RPMI7951 (cell line): ENCODE data around the gene ZNF785. TPM values are rescaled to one million over a fixed set of nuclear protein-coding genes. Genes with fewer than 3 reads are reported as not detected.
"Not testable (repeated sequence)": the region's sequence is repeated elsewhere in the genome, so short reads cannot be mapped to it uniquely, and the experiment has no call there.

Experiments
- DNase-seq: peaks from one replicate; pipeline ENCODE4 v3.0.0-alpha.2; 2012; ENCODE audit warnings: low read depth
- total RNA-seq: library from RNA; depleted of rRNA; stranded (reverse); fragments of >200 nt; shearing (Covaris generic); gene quantifications from 2 replicates; pipeline ENCODE4 v1.2.3, GENCODE V29; 2014

Gene ZNF785
- total RNA-seq, 1 experiment from 2014 or later, result 2.8 TPM

DNA sequence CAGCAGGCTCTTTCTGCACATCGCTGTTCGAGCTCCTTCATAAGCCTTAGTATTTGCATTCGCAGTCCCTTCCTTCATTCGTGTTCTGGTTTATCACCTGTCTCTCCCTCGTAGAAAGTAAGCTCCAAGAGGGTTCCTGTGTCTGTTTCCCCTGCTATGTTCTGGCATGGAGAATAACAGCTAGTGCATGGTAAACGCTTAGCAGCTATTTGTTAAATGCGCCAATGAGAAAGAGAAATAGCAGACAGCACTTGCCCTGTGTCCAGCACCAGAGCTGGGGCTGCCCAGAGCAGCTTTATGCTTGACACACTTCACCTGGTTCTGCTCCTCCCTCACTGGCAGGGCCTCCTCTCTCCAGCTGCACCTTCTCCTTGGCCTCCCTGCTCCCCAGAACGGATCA, 19.5 kb downstream of the ZNF785 start:
- DNase-seq, result no peak

DNA sequence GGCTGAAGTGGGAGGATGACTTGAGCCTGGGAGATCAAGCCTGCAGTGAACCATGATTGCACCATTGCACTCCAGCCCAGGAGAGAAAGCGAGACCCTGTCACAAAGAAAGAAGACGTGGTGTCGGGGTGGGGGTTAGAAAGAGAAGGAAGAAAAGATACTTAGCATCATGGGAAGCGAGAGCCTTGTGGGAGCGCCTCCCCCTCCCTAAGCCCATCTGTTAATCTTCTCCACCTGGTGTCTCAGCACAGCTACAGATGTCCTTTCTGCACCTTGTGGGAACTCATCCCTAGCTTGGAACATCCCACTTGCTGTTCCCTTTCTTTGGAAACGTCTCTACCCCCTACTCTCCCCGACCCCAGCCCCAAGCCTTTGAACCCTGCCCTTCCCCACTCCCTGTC, 20.0 kb downstream of the ZNF785 start:
- DNase-seq, result no peak

DNA sequence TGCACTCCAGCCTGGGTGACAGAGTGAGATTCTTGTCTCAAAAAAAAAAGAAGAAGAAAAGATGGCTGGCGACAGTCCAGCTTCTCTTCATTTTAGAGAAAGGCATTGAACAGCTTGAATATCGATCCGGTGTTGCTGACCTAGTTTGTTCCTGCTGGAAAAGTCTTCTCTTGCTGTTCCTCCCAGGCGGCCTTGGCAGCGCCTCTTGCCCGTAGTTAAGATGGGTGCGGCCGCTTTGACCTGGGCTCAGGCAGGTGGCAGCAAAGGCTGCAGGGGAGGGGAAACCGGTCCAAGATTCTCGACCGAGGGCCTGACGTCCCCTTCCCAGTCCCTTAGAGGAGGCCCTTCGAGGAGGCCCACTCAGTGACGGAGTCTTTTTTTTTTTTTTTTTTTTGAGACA, 23.5 kb downstream of the ZNF785 start:
- DNase-seq, result no peak

DNA sequence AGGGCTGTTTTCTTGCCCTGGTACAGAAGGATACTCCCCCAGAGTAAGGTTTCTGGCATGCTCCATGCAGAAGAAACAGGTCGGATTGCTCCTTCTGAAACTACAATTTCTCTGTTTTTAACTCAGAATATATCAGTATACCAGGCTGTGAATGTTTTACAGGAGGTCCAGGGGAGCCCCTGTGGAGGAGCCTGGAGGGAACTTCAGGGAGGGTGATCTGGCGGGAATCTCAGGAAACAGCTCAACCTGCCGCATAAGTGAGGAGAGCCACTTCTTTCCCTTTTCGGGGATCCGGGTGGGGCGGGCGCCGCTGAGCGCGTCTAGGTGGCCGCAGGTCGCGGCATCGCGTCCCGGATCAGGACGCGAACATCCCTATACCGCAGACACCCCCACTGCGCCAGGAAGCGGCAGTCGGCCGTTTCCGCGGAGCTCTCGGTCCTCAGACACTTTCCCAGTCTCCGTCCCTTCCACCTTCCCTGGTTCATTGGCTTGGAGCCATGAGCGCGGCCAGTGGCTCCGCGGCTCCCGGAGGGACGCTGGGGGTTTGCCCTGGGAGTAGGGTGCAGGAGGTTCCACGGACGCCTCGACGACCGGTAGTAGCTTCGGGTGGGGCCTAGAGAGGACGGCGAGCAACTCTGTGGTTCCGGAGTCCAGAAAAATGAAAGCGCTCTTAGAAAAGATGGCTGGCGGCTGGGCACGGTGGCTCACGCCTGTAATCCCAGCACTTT, 24.2 kb downstream of the ZNF785 start:
- no peak for DNase-seq

DNA sequence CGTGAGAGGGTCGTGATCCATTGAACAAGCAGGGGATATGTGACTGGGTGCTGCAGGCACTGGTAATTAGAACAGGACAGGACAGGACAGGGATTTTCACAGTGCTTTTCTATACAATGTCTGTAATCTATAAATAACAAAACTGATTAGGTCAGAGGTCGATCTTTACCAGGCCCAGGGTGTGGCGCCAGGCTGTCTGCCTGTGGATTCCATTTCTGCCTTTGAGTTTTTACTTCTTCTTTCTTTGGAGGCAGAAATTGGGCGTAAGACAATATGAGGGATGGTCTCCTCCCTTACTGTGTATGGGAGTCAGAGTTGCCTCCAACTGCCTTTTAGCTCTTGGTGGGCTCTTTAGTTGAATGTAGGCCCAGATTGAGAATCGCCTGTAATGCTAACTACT, 25.8 kb downstream of the ZNF785 start:
- no peak for DNase-seq

DNA sequence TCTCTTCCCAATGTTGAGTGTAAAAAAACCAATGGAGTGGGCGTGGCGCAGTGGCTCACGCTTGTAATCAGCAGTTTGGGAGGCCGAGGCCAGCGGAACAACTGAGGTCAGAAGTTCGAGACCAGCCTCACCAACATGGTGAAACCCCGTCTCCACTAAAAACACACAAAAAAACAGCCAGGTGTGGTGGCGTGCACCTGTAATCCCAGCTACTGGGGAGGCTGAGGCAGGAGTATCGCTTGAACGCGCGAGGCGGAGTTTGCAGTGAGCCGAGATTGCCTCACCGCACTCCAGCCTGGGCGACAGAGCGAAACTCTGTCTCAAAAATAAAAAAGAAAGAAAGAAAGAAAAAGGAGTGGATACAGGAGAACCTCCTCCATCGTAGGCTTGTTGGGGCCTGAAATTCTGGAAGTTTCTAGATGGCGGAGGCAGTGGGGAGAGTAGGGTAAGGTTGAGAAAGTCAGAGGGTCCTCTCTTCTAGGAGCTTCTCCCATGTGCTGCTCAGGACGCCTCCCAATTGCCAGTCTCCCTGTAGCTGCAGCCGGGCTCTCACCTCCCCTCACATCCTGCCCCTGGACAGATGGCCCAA, 26.6 kb downstream of the ZNF785 start:
- DNase-seq, result no peak

DNA sequence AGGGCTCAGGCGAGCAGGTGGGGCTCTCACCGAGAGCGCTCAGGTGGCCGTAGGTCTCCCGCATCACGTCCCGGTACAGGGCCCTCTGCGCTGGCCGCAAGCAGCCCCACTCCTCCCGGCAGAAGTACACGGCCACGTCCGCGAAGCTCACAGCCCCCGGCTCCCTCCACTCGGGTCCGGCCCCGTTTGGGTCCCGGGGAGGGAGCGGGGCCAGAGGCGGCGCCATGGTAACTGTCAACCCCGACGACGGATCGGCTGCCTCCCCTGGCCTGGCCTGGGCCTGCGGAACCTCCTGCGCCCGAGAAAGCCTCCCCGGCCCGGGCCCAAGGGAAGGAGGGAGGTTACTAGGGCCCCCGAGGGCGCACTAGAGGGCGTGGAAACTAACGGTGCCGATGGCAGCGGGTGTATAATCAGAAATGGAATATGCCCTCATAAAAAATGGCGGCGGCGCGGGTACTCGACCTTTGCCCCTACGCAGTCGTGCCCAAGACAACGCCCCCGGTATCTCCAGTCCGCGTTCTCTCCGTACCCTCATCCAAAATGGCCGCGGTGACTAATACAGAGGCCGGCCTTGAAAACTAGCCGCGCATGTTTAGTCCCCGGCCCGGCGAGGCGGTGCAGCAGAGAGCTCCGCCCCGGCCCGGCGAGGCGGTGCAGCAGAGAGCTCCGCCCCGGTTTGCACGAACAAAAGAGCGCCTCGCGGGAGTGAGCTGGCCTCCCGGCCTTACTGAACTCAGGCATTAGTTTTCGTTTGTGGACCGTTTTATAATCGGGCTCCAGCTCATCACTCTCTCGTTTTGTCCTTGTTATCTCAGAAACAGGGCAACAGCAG, 27.3 kb downstream of the ZNF785 start, which contains the start of gene ZNF764:
Gene ZNF764 (minus strand): TSS at position 418 of the 832 bp plus-strand sequence. CDS start 192 bp downstream, at position 226.
- DNase-seq, result peak; percentile 97

DNA sequence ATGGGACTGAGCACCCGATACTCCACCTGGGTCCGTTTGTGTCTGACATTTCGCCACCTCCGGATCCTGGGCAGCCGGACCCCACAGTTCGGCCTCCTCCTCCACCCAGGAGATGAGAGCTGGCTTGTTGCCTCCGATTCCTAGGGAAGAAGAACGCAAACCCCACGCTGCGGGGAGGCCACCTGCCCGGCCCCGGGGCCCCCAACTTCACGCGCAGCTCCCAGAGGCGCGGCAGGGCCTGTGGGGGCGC, 27.9 kb downstream of the ZNF785 start:
- DNase-seq, result no peak

DNA sequence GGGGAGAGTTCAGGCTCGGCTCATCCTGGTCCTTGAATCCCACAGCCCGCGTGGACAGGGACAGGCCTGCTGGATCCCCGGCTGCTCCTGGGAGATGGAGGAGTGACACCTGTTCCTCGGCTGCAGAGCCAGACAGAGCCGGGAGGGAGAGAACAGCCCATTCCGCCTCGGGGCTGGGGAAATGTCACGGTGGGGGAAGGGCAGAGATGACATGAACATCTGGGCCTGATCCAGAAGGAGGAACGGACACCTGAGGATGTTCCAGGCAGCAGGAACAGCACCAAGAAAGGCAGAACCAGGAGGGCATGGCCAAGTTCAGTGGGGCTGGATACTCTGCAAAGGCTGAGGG, 29.4 kb downstream of the ZNF785 start:
- DNase-seq, result no peak

DNA sequence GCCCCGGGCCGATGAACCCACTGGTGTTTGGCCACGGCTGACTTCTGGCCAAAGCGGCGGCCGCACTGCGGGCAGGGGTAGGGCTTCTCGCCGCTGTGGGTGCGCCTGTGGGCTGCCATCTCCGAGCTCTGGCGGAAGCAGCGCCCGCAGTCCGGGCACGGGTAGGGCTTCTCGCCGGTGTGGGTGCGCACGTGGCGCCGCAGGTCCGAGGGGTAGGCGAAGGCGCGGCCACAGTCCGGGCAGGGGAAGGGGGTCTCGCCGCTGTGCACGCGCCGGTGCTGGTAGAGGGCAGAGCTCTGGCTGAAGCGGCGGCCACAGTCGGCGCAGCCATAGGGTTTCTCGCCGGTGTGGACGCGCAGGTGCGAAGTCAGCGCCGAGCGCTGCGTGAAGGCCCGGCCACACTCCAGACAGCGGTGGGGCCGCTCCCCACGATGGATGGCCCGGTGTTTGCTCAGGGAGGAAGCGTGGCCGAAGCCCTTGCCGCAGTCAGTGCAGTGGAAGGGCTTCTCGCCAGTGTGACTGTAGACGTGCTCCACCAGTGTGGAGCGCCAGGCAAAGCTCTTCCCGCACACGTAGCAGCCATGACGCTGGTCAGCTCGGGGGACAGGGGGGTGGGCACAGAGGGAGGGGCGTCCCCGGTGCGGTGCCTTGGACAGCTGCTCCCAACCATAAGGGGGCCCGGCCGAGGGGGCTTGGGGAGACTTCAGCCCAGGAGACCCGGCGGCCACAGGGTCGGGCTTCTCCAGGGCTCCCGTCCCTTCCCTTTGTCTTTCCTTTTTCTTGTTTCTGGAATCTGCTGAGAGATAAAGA, 30.0 kb downstream of the ZNF785 start:
- no peak for DNase-seq

DNA sequence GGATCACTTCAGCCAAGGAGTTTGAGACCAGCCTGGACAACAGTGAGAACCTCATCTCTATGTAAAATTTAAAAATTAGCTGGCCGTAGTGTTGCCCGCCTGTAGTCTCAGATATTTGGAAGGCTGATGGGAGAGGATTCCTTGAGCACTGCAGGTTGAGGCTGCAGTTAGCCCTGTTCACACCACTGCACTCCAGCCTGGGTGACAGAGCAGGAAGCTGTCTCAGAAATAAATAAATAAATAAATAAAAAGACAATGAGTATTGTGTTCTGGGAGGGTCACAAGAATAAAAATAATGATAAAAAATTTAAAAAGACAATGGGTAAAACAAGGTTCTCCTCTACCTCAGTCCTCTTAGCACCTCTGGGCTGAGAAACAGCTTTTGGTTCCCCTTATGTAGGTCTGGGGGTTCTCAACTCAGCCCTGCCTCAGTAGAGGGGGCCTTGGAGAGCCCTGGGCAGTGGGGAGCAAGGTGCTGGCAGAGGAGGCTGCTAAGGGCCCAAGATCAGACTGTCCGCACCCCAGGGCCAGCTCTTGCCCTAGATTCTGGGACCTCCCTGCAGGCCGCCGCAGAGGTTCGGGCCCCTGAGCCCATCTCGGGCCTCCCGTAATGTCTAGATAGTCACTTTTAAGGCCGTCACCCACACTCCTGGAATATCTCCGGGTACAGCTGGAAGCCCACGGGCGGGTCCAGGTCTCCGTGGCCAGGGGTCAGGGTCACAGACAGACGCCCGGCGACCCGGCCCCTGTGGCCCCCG, 30.8 kb downstream of the ZNF785 start:
- no peak for DNase-seq

DNA sequence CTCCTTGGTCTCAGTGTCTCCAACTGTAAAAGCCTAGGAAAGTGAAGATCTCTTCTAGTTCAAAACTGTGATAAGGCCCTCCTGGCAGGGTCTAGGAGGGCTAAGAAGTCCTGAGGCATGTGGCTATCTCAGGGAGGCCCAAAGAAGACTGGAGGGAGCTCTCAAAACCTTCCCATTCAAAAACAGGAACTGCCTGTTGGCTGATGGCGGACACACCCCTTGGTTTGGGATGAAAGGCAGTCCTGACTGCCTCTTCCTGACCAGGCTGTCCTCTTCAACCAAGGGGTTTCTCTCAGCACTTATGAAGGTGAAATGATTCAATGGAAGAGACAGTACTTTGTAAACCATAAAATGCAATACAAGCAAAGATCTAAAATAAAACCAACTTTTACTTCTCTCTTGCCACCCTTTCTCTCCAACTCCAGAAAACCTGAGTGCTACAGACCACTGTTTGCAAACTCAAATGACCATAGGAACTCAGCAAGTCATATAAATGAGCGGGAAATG, 32.1 kb downstream of the ZNF785 start:
- no peak for DNase-seq

DNA sequence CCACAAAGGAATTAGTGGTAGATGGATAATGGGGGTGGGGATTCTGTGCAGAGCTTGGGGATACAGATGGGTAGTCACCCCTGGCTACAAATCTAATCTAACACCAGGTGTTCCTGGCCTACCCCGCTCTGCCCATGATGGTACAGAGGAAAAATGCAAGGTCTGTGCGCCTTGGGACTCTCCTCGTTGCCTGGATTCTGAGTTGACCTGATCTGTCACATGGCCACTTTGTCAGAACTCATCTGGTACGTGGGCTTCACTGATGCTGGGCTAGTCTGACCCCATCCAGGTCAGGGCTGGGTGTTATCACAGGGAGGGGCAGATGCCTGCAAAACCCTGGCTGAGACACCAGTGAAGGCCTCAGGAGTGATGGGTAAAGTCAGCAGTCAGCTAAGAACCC, 32.5 kb downstream of the ZNF785 start:
- no peak for DNase-seq

DNA sequence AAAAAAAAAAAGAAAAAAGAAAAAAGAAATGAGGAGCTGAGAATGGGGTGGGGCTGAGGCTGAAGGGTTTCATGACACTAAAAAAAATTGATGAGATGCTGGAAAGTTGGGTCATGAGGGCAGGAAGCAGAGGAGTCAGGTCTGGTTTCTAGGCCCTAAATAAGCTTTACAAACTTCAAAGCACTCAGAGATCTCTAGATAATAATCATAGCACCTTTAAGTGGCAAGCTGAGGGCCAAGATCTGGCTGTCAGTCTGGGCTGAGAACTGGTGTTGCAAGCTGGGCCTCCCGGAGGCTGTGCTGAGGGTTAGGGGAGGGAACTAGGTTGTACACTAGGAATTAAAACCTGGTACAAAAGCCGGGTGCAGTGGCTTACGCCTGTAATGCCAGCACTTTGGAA, 33.7 kb downstream of the ZNF785 start:
- no peak for DNase-seq

DNA sequence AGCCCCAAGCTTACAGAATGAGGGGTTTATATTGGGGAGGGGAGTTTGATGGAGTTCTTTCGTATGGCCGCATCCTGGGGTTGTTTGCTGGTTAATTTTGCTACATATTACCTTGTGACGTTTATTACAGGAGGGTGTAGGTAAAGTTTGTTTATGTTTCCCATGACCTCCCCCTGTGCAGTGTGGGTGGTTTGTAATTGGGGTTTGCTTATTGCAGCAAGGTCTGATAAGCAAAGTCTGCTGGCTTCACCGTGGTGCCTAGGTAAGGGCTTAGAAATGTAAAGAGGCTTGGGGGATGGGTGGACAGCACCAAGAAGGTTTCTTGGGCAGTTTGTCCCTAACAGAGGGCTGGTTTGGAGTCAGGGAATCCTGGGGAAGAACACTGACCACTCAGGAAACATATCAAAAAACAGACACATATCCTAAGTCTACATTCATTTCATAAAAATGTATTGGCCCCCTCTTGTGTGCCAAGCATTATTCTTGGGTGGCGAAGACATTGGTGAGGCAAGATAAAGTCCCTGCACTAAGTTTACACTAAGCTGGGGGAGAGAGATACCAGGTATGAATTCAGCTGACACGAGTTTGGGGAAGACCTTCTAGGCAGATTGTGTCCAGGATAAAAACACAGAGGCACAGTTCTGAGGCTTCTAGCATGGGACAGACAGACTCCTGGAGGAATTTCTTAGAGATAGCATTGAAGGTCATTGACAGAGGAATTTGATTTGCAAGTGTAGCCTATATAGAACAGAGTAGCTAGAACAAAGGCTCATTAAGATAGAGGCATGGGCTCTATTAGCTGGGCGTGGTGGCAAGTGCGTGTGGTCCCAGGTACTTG, 36.9 kb downstream of the ZNF785 start:
- no peak for DNase-seq

DNA sequence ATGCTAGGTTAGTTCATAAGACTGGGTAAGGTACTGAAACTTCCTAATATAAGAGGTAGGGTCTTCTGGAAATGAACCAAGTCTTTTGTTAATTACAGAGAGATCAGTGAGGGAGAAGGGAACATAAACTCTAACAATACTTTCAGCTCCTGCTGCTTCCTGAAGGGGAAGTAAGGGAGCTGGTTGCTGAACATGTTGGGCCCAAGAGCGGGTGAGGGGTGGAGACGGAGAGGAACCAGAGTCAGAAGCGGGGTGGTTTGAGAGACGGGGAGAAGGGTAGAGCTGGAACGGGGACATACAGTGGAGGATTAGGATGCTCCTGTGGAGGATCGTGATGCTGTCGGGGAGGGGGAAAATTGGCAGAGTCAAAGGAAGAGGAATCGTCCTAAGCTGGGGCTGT, 39.4 kb downstream of the ZNF785 start:
- DNase-seq, result no peak

DNA sequence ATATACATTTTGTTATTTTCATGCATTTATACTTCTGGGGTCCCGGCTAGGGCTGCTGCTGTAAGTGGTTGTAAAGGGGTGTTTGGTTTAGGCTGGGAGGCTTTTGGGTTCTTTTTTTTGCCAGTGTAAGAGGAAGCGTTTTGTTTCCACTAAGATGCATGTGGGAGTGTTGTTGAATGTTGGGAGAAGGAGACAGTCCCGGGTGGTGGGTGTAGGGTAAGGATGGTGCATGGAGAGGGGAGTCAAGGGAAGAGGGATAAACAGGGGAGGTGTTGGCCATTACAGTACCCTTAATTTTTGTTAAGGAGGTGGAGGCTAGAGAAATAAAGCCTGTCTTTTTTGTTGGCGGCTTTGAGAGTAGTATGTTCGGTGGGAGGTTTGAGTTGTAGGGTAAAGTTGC, 42.4 kb downstream of the ZNF785 start:
- no peak for DNase-seq

DNA sequence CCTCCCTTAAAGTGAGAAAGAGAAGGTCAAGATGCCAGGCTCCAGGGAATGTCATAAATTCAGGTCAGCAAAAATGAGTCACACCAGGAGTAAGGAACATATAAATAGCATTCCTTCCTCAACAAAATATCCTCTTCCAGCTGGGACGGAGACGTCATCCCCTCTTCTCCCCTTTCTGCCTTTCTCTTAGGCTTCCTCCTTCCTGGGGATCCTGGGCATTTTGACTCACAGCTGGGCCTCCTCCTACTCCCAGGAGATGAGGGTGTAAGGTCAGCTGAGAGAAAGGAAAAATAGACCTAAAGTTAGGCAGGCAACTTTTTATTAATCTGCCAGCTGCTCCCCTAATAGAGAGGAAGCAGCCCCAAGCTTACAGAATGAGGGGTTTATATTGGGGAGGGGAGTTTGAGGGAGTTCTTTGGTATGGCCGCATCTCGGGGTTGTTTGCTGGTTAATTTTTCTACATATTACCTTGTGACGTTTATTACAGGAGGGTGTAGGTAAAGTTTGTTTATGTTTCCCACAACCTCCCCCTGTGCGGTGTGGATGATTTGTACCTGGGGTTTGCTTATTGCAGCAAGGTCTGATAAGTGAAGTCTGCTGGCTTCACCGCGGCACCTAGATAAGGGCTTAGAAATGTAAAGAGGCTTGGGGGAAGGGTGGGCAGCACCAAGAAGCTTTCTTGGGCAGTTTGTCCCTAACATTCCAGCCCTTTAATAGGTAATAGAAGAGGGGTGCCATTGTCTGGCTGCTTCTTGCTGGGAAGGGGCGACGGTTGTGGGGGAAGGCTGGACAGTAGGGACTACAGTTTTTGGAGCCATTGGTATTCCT, 43.8 kb downstream of the ZNF785 start:
- DNase-seq, result peak; percentile 38

DNA sequence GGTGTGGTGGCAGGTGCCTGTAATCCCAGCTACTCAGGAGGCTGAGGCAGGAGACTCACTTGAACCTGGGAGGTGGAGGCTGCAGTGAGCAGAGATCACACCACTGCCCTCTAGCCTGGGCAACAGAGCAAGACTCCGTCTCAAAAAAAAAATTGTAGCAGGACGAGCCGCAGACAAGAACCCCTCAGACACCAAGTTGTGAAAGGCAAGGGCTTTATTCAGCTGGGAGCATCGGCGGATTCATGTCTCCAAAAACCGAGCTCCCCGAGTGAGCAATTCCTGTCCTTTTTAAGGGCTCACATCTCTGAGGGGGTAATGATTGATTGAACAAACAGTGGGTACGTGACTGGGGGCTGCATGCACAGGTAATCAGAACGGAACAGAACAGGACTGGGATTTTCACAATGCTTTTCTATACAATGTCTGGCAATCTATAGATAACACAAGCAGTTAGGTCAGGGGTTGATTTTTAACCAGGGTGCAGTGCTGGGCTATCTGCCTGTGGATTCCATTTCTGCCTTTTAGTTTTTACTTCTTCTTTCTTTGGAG, 44.5 kb downstream of the ZNF785 start:
- not testable (repeated sequence) for DNase-seq
